HG02870 (cell line): Measurements from ENCODE around the gene EWSR1.

ENCODE experiments used
- ATAC-seq: cut with Tn5 transposase; IDR thresholded peaks from one replicate; pipeline ENCODE4 v1.9.1; 2021; ENCODE audit warnings: mild to moderate bottlenecking, moderate library complexity; ENCODE audit not compliant: unreplicated experiment

The EWSR1 gene

GRCh38 chr22:29315286-29316140 lies 47.4 kb downstream of the EWSR1 start, which contains the start of gene RASL10A:
TSS of gene RASL10A (minus strand) at chr22:29315697. CDS start at chr22:29315246, 451 bp downstream.
- no peak for ATAC-seq

- ATAC-seq = no peak
Observed at GRCh38 chr22:29316141-29316828, 48.2 kb downstream of the EWSR1 start.

GRCh38 chr22:29317827-29318454 lies 49.9 kb downstream of the EWSR1 start:
- no peak for ATAC-seq

- no peak for ATAC-seq
Observed at GRCh38 chr22:29319072-29319471, 51.0 kb downstream of the EWSR1 start.

GRCh38 chr22:29320546-29320945 lies 52.5 kb downstream of the EWSR1 start:
- no peak for ATAC-seq

GRCh38 chr22:29323641-29324040 lies 55.6 kb downstream of the EWSR1 start:
- no peak for ATAC-seq

- ATAC-seq = no peak
Observed at GRCh38 chr22:29325356-29325755, 57.3 kb downstream of the EWSR1 start.

- ATAC-seq = no peak
Observed at GRCh38 chr22:29325785-29326315, 57.8 kb downstream of the EWSR1 start.

- ATAC-seq = no peak
Observed at GRCh38 chr22:29326481-29326880, 58.4 kb downstream of the EWSR1 start.

GRCh38 chr22:29327089-29327764 lies 59.2 kb downstream of the EWSR1 start:
- ATAC-seq = no peak

- ATAC-seq = no peak
Observed at GRCh38 chr22:29328055-29328454, 60.0 kb downstream of the EWSR1 start.

GRCh38 chr22:29328566-29329500 lies 60.8 kb downstream of the EWSR1 start:
- ATAC-seq = no peak

- no peak for ATAC-seq
Observed at GRCh38 chr22:29329581-29329980, 61.5 kb downstream of the EWSR1 start.

- no peak for ATAC-seq
Observed at GRCh38 chr22:29330291-29330690, 62.2 kb downstream of the EWSR1 start.

GRCh38 chr22:29330753-29331152 lies 62.7 kb downstream of the EWSR1 start:
- no peak for ATAC-seq

GRCh38 chr22:29331213-29331612 lies 63.1 kb downstream of the EWSR1 start:
- ATAC-seq = no peak

GRCh38 chr22:29331658-29332300 lies 63.7 kb downstream of the EWSR1 start:
- no peak for ATAC-seq

- ATAC-seq = no peak
Observed at GRCh38 chr22:29332886-29333496, 64.9 kb downstream of the EWSR1 start.

GRCh38 chr22:29334148-29334547 lies 66.1 kb downstream of the EWSR1 start:
- ATAC-seq = no peak
